Measurements from ENCODE around the gene USP13. TPM values are rescaled to one million over a fixed set of nuclear protein-coding genes. Genes with fewer than 3 reads are reported as not detected.

The USP13 gene
- total and polyA plus RNA-seq, 2 donors (not counting 1 experiment from before 2014, with no cell fraction given) = 1.9 to 13.2 TPM

- Histone ChIP-seq H3K79me2 (ENCODE audit: control insufficient read depth, insufficient read depth, low read length) (peaks cover 26% of the 10 kb centered on the region), H2AFZ (ENCODE audit: insufficient read depth, low read depth, low read length, poor library complexity, severe bottlenecking) (no peak overlapping the region), H3K9ac (ENCODE audit: low read length) (no peak overlapping the region), H3K36me3 (replicated peaks in 1 of 2; ENCODE audit: control extremely low read depth in 1 of 2, control insufficient read depth in 1 of 2, extremely low read depth in 1 of 2, insufficient read depth in 2 of 2, low read length in 1 of 2) (no peaks in the 10 kb centered on the region), H3K27ac (ENCODE audit: low read length in 2 of 2) (no peak overlapping the region), H3K4me1 (ENCODE audit: control insufficient read depth in 2 of 2, insufficient read depth in 2 of 2, low read length in 2 of 2) (no peaks in the 10 kb centered on the region), H3K4me3 (ENCODE audit: control extremely low read depth in 1 of 5, extremely low read depth in 1 of 5, insufficient read depth in 1 of 5, low read depth in 2 of 5, low read length in 4 of 5) (no peak overlapping the region), H3K27me3 (replicated peaks in 1 of 4; ENCODE audit: control extremely low read depth in 1 of 4, control insufficient read depth in 3 of 4, insufficient read depth in 4 of 4, low read length in 3 of 4) (no peaks in the 10 kb centered on the region), H3K4me2 (replicated peaks; ENCODE audit: low read depth, low read length, poor library complexity, severe bottlenecking) (no peak overlapping the region), H4K20me1 (ENCODE audit: control insufficient read depth, insufficient read depth, low read length, poor library complexity, severe bottlenecking) (no peaks in the 10 kb centered on the region), H3K9me3 (ENCODE audit: control extremely low read depth in 1 of 3, control insufficient read depth in 2 of 3, insufficient read depth in 1 of 3, low read length in 2 of 3) (no peaks in the 10 kb centered on the region)
- POLR2A ChIA-PET = no interaction called here
- TF ChIP-seq CTCF (IDR thresholded peaks at IDR 0.05) (no peak), EZH2 (IDR thresholded peaks at IDR 0.05; ENCODE audit: borderline replicate concordance, insufficient read depth, low read depth, low read length, poor library complexity, severe bottlenecking) (no peak)
- H3K27ac Mint-ChIP-seq = no peak overlapping the region
- H3K27me3 Mint-ChIP-seq = no peaks in the 10 kb centered on the region
- ATAC-seq (ENCODE audit: low read depth) (no peak), DNase-seq (no peak)
- CTCF ChIA-PET = no interaction called here
- no peaks in the 10 kb centered on the region for H3K9me3 Mint-ChIP-seq (ENCODE audit: insufficient read depth)
- H3K4me1 Mint-ChIP-seq = no peaks in the 10 kb centered on the region
- no peak overlapping the region for H3K4me3 Mint-ChIP-seq
- WGBS (ENCODE audit: insufficient coverage) = 91% methylated on average over 1 of the region's 5 CpGs
- intact Hi-C loops (cut with micrococcal nuclease) = no loop called here
These were observed 23.2 kb downstream of the USP13 start for GRCh38 chr3:179676081-179676480.

GRCh38 chr3:179677884-179678283, 25.0 kb downstream of the USP13 start:
- ChIA-PET POLR2A (no interaction called here), CTCF (no interaction called here)
- ATAC-seq (ENCODE audit: low read depth) = no peak
- Mint-ChIP-seq H3K9me3 (ENCODE audit: insufficient read depth) (no peaks in the 10 kb centered on the region), H3K27ac (no peak overlapping the region), H3K4me3 (no peak overlapping the region), H3K27me3 (no peaks in the 10 kb centered on the region), H3K4me1 (no peaks in the 10 kb centered on the region)
- Histone ChIP-seq H4K20me1 (ENCODE audit: control insufficient read depth, insufficient read depth, low read length, poor library complexity, severe bottlenecking) (no peaks in the 10 kb centered on the region), H3K9me3 (ENCODE audit: control extremely low read depth in 1 of 3, control insufficient read depth in 2 of 3, insufficient read depth in 1 of 3, low read length in 2 of 3) (no peaks in the 10 kb centered on the region), H3K9ac (ENCODE audit: low read length) (no peak overlapping the region), H3K4me1 (ENCODE audit: control insufficient read depth in 2 of 2, insufficient read depth in 2 of 2, low read length in 2 of 2) (no peaks in the 10 kb centered on the region), H3K27ac (ENCODE audit: low read length in 2 of 2) (no peak overlapping the region), H3K27me3 (replicated peaks in 1 of 4; ENCODE audit: control extremely low read depth in 1 of 4, control insufficient read depth in 3 of 4, insufficient read depth in 4 of 4, low read length in 3 of 4) (no peaks in the 10 kb centered on the region), H3K4me2 (replicated peaks; ENCODE audit: low read depth, low read length, poor library complexity, severe bottlenecking) (no peak overlapping the region), H2AFZ (ENCODE audit: insufficient read depth, low read depth, low read length, poor library complexity, severe bottlenecking) (no peak overlapping the region), H3K79me2 (ENCODE audit: control insufficient read depth, insufficient read depth, low read length) (peaks cover 17% of the 10 kb centered on the region), H3K36me3 (replicated peaks in 1 of 2; ENCODE audit: control extremely low read depth in 1 of 2, control insufficient read depth in 1 of 2, extremely low read depth in 1 of 2, insufficient read depth in 2 of 2, low read length in 1 of 2) (no peaks in the 10 kb centered on the region), H3K4me3 (ENCODE audit: control extremely low read depth in 1 of 5, extremely low read depth in 1 of 5, insufficient read depth in 1 of 5, low read depth in 2 of 5, low read length in 4 of 5) (no peak overlapping the region)
- DNase-seq = no peak
- no CpG with 5 or more reads among the region's 2 CpGs for WGBS (ENCODE audit: insufficient coverage)
- intact Hi-C loops (cut with micrococcal nuclease) = no loop called here
- no peak for TF ChIP-seq CTCF (IDR thresholded peaks at IDR 0.05)
- TF ChIP-seq EZH2 (IDR thresholded peaks at IDR 0.05; ENCODE audit: borderline replicate concordance, insufficient read depth, low read depth, low read length, poor library complexity, severe bottlenecking) = no peak
